Keratinocyte (primary cell): Measurements from ENCODE around the gene SPATA9. TPM values are rescaled to one million over a fixed set of nuclear protein-coding genes. Genes with fewer than 3 reads are reported as not detected.

Source experiments
- DNase-seq: peaks from one replicate; pipeline ENCODE4 v3.0.0-alpha.2; 2011; ENCODE audit warnings: low read depth, missing footprints, low spot score
- FAIRE-seq: peaks from 2 replicates; lab custom pipeline; 2011; peaks lifted over from hg19 to GRCh38; lab: Jason Lieb, UNC
- H2AFZ ChIP-seq: 2 replicates; pipeline ENCODE4 v1.6.0; 2012; ENCODE audit warnings: low read length, control low read depth, inconsistent platforms; ENCODE audit not compliant: control insufficient read depth
- H3K27ac ChIP-seq: 2 replicates; pipeline ENCODE4 v1.5.1; 2011; ENCODE audit warnings: low read length; ENCODE audit not compliant: control insufficient read depth, insufficient read depth
- H3K27me3 ChIP-seq: 3 replicates; pipeline ENCODE4 v1.6.0; 2011; ENCODE audit warnings: low read length; ENCODE audit not compliant: control insufficient read depth, insufficient read depth; ENCODE audit errors: extremely low read depth
- H3K36me3 ChIP-seq, 2 experiments: 2 replicates in 1 of 2; 3 replicates in 1 of 2; pipeline ENCODE4 v1.5.1; 2011; ENCODE audit warnings: low read length in 2 of 2, mild to moderate bottlenecking in 1 of 2; ENCODE audit not compliant: control insufficient read depth in 2 of 2, insufficient read depth in 2 of 2; ENCODE audit errors: extremely low read depth in 1 of 2
- H3K4me1 ChIP-seq: 3 replicates; pipeline ENCODE4 v1.5.1; 2011; ENCODE audit warnings: low read length; ENCODE audit not compliant: control insufficient read depth, insufficient read depth; ENCODE audit errors: extremely low read depth
- H3K4me2 ChIP-seq: 3 replicates; pipeline ENCODE4 v1.6.0; 2011; ENCODE audit warnings: low read depth, low read length; ENCODE audit not compliant: control insufficient read depth, insufficient read depth; ENCODE audit errors: extremely low read depth
- H3K4me3 ChIP-seq, 3 experiments: fragments of 200-600 bp in 1 of 3; sonication (generic) in 1 of 3; 2 replicates in 2 of 3; 3 replicates in 1 of 3; pipeline ENCODE4 v1.5.1; 2011 to 2016; ENCODE audit warnings: low read length in 3 of 3, mild to moderate bottlenecking in 3 of 3, control low read depth in 2 of 3, inconsistent platforms in 1 of 3, low read depth in 1 of 3, mixed read lengths in 1 of 3, mixed run types in 1 of 3, moderate library complexity in 1 of 3; ENCODE audit not compliant: control insufficient read depth in 2 of 3, insufficient read depth in 2 of 3; ENCODE audit errors: extremely low read depth in 1 of 3
- H3K79me2 ChIP-seq: 2 replicates; pipeline ENCODE4 v1.6.0; 2012; ENCODE audit warnings: low read length; ENCODE audit not compliant: control insufficient read depth, insufficient read depth
- H3K9ac ChIP-seq: 3 replicates; pipeline ENCODE4 v1.6.0; 2011; ENCODE audit warnings: low read length; ENCODE audit not compliant: control insufficient read depth, insufficient read depth; ENCODE audit errors: extremely low read depth
- H3K9me1 ChIP-seq: 3 replicates; pipeline ENCODE4 v1.6.0; 2011; ENCODE audit warnings: low read length; ENCODE audit not compliant: control insufficient read depth, insufficient read depth; ENCODE audit errors: extremely low read depth
- H3K9me3 ChIP-seq: 2 replicates; pipeline ENCODE4 v1.5.1; 2012; ENCODE audit warnings: low read depth, low read length; ENCODE audit not compliant: control insufficient read depth
- H4K20me1 ChIP-seq: 3 replicates; pipeline ENCODE4 v1.6.0; 2011; ENCODE audit warnings: low read length; ENCODE audit not compliant: control insufficient read depth, insufficient read depth; ENCODE audit errors: extremely low read depth
- CTCF ChIP-seq, 3 experiments: IDR thresholded peaks in 1 of 3; conservative IDR thresholded peaks in 1 of 3; optimal IDR thresholded peaks in 1 of 3; 2 replicates in 2 of 3; 3 replicates in 1 of 3; pipeline versions ENCODE3 to v1.5.1; 2011; ENCODE audit warnings: low read length in 3 of 3, mild to moderate bottlenecking in 3 of 3, moderate library complexity in 2 of 3, control low read depth in 1 of 3, inconsistent platforms in 1 of 3; ENCODE audit not compliant: insufficient read depth in 2 of 3; ENCODE audit errors: extremely low read depth in 1 of 3
- EZH2 ChIP-seq: IDR thresholded peaks from one replicate; pipeline ENCODE4 v1.6.1; 2012; ENCODE audit warnings: inconsistent platforms, mild to moderate bottlenecking, low read length, moderate library complexity
- dilution Hi-C: fragments of 300-500 bp; cut with MboI; formaldehyde crosslinking; loops from one replicate; pipeline ENCODE4 v1.7.0; 2020; ENCODE audit warnings: low sequenced_read_pairs; ENCODE audit not compliant: extremely low pct_ligation_motif_present
- polyA plus RNA-seq, 5 experiments: library from polyadenylated mRNA; depleted of rRNA in 3 of 5; stranded (reverse) in 3 of 5; stranded (forward) in 1 of 5; unstranded in 1 of 5; fragments of >200 nt; gene quantifications; 1 replicate in 1 of 5; 2 replicates in 3 of 5; 3 replicates in 1 of 5; pipeline versions ENCODE4 v1.2.1 to v1.2.3, GENCODE V29; 2011 to 2012; ENCODE audit warnings: missing spikeins in 2 of 5, low read depth in 1 of 5, low replicate concordance in 1 of 5

The SPATA9 gene
- polyA plus RNA-seq, 1 donor (not counting 4 experiments of a cell fraction or from before 2014, with no cell fraction given), result not detected

- H3K9me3 ChIP-seq, result no peaks in the 10 kb centered on the region
- H3K4me1 ChIP-seq, result peaks cover 10% of the 10 kb centered on the region
- no peak for DNase-seq
- H3K9me1 ChIP-seq, result no peaks in the 10 kb centered on the region
- peaks cover 9% of the 10 kb centered on the region for H3K27me3 ChIP-seq
- no peaks in the 10 kb centered on the region for H3K79me2 ChIP-seq
- no peak overlapping the region for H3K9ac ChIP-seq
- no peaks in the 10 kb centered on the region for H4K20me1 ChIP-seq
- no peak overlapping the region for H3K27ac ChIP-seq
- no peak overlapping the region for H2AFZ ChIP-seq
- FAIRE-seq, result no peak
- H3K36me3 ChIP-seq, result no peaks in the 10 kb centered on the region
- dilution Hi-C loops, result no loop called here
- no peak for TF ChIP-seq EZH2
- no peak overlapping the region for H3K4me3 ChIP-seq
- H3K4me2 ChIP-seq, result no peak overlapping the region
Observed at GRCh38 chr5:95624368-95624767, 58.4 kb downstream of the SPATA9 start.

- H3K4me3 ChIP-seq, result no peak overlapping the region
- H3K4me1 ChIP-seq, result peaks cover 12% of the 10 kb centered on the region
- FAIRE-seq, result no peak
- no peaks in the 10 kb centered on the region for H3K9me3 ChIP-seq
- no peaks in the 10 kb centered on the region for H4K20me1 ChIP-seq
- no peak overlapping the region for H3K4me2 ChIP-seq
- no peak overlapping the region for H3K27ac ChIP-seq
- no peak for DNase-seq
- no peak for TF ChIP-seq CTCF (optimal IDR thresholded peaks at IDR 0.05 in 1 of 3, IDR thresholded peaks at IDR 0.05 in 1 of 3, conservative IDR thresholded peaks at IDR 0.05 in 1 of 3; ENCODE audit: extremely low read depth in 1 of 3, insufficient read depth in 2 of 3, low read length in 3 of 3)
- TF ChIP-seq EZH2, result no peak
- no peaks in the 10 kb centered on the region for H3K79me2 ChIP-seq
- H3K9me1 ChIP-seq, result no peaks in the 10 kb centered on the region
- no peak overlapping the region for H2AFZ ChIP-seq
- H3K27me3 ChIP-seq, result peaks cover 9% of the 10 kb centered on the region
- dilution Hi-C loops, result no loop called here
- no peaks in the 10 kb centered on the region for H3K36me3 ChIP-seq
- H3K9ac ChIP-seq, result no peak overlapping the region
Observed at GRCh38 chr5:95623706-95624105, 59.1 kb downstream of the SPATA9 start.
